Measurements from ENCODE around the gene CABCOCO1. TPM values are rescaled to one million over a fixed set of nuclear protein-coding genes. Genes with fewer than 3 reads are reported as not detected.

CABCOCO1 gene
- total RNA-seq, 1 donor from 2014 or later = not detected

DNA sequence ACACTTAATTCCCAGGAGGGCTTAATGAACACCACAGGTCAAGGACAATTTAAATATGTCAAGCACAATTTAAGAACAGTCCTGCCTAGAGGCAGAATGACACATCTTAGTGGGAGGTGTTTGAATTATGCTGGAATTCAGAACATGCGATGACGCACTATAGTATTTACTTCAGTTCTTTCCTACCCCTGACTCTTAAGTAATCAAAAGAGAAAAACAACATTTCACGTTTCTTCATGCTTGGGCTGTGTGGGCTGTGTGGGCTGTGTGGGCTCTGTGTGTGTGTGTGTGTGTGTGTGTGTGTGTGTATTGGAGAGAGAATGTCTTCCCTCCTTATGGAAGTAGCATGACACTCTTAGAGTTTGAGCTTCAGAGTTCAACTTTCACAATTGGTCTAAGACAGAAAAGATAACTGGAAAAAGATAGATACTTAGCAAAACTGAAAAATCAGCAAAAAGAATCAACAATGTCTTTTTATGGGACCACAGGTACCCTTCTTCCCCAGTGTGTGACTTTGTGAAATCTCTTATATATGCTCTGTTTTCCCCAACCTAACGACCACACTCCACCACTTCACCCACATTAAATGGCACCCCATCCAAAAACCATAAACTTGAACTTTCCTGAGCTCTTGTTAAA, 33.7 kb upstream of the CABCOCO1 start:
- no peaks in the 10 kb centered on the region for H3K9me3 Mint-ChIP-seq
- no peak overlapping the region for H2AFZ ChIP-seq (replicated peaks)
- H3K27me3 Mint-ChIP-seq (ENCODE audit: insufficient read depth, low read depth) = peaks cover 2% of the 10 kb centered on the region
- no peak overlapping the region for H3K27ac ChIP-seq
- H3K27me3 ChIP-seq = no peaks in the 10 kb centered on the region
- no peaks in the 10 kb centered on the region for H4K20me1 ChIP-seq (ENCODE audit: low read depth)
- H3K9ac ChIP-seq = no peak overlapping the region
- H3K36me3 Mint-ChIP-seq = no peaks in the 10 kb centered on the region
- H3K4me3 ChIP-seq = no peak overlapping the region
- no peaks in the 10 kb centered on the region for H3K79me2 ChIP-seq (ENCODE audit: low read depth)
- H3K27ac Mint-ChIP-seq = no peak overlapping the region
- H3K4me1 ChIP-seq = no peaks in the 10 kb centered on the region
- TF ChIP-seq EZH2 (IDR thresholded peaks at IDR 0.05) = no peak
- TF ChIP-seq, protein P1, sequence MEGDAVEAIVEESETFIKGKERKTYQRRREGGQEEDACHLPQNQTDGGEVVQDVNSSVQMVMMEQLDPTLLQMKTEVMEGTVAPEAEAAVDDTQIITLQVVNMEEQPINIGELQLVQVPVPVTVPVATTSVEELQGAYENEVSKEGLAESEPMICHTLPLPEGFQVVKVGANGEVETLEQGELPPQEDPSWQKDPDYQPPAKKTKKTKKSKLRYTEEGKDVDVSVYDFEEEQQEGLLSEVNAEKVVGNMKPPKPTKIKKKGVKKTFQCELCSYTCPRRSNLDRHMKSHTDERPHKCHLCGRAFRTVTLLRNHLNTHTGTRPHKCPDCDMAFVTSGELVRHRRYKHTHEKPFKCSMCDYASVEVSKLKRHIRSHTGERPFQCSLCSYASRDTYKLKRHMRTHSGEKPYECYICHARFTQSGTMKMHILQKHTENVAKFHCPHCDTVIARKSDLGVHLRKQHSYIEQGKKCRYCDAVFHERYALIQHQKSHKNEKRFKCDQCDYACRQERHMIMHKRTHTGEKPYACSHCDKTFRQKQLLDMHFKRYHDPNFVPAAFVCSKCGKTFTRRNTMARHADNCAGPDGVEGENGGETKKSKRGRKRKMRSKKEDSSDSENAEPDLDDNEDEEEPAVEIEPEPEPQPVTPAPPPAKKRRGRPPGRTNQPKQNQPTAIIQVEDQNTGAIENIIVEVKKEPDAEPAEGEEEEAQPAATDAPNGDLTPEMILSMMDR (IDR thresholded peaks at IDR 0.05) = no peak
- TF ChIP-seq EZH2phosphoT487 (IDR thresholded peaks at IDR 0.05) = no peak
- no peak for DNase-seq (ENCODE audit: low spot score)
- no peaks in the 10 kb centered on the region for H3F3A ChIP-seq (ENCODE audit: low read depth)
- H3K9me3 ChIP-seq (ENCODE audit: low read depth) = no peaks in the 10 kb centered on the region
- no peak overlapping the region for H3K4me3 Mint-ChIP-seq
- peaks cover 3% of the 10 kb centered on the region for H3K4me1 Mint-ChIP-seq
- no peaks in the 10 kb centered on the region for H3K36me3 ChIP-seq
- no peak overlapping the region for H3K4me2 ChIP-seq

DNA sequence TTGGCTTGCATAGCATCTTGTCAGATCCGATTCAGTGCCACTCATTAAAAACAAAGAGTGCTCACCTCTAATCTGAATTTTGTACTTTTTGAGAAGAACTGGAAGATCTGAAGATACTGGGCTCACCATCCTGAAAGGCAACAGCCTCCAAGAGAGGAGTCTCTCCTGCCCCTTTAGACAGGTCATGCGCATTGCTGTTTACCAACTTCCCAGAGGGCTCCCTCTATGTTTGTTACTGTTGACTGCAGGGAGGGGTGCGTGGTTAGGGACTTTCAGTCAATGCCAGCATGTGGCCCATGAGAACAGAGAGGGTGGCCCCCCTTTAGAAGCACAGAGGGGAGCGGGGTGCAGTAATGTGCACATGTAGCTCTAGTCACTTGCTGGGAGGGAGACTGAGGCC, 33.2 kb upstream of the CABCOCO1 start:
- H3K4me3 Mint-ChIP-seq = no peak overlapping the region
- H3K36me3 ChIP-seq = no peaks in the 10 kb centered on the region
- H3F3A ChIP-seq (ENCODE audit: low read depth) = no peaks in the 10 kb centered on the region
- H3K9me3 Mint-ChIP-seq = no peaks in the 10 kb centered on the region
- no peaks in the 10 kb centered on the region for H4K20me1 ChIP-seq (ENCODE audit: low read depth)
- no peak overlapping the region for H3K27ac ChIP-seq
- TF ChIP-seq EZH2 (IDR thresholded peaks at IDR 0.05) (no peak), EZH2phosphoT487 (IDR thresholded peaks at IDR 0.05) (no peak)
- TF ChIP-seq, protein P1 (IDR thresholded peaks at IDR 0.05) = no peak
- H3K79me2 ChIP-seq (ENCODE audit: low read depth) = no peaks in the 10 kb centered on the region
- H3K4me1 ChIP-seq = no peaks in the 10 kb centered on the region
- no peak overlapping the region for H3K4me2 ChIP-seq
- H3K27me3 ChIP-seq = no peaks in the 10 kb centered on the region
- no peak overlapping the region for H3K27ac Mint-ChIP-seq
- H3K36me3 Mint-ChIP-seq = no peaks in the 10 kb centered on the region
- peaks cover 2% of the 10 kb centered on the region for H3K27me3 Mint-ChIP-seq (ENCODE audit: insufficient read depth, low read depth)
- H3K9ac ChIP-seq = no peak overlapping the region
- H3K4me1 Mint-ChIP-seq = peaks cover 3% of the 10 kb centered on the region
- H2AFZ ChIP-seq (replicated peaks) = no peak overlapping the region
- DNase-seq (ENCODE audit: low spot score) = no peak
- H3K4me3 ChIP-seq = no peak overlapping the region
- no peaks in the 10 kb centered on the region for H3K9me3 ChIP-seq (ENCODE audit: low read depth)

DNA sequence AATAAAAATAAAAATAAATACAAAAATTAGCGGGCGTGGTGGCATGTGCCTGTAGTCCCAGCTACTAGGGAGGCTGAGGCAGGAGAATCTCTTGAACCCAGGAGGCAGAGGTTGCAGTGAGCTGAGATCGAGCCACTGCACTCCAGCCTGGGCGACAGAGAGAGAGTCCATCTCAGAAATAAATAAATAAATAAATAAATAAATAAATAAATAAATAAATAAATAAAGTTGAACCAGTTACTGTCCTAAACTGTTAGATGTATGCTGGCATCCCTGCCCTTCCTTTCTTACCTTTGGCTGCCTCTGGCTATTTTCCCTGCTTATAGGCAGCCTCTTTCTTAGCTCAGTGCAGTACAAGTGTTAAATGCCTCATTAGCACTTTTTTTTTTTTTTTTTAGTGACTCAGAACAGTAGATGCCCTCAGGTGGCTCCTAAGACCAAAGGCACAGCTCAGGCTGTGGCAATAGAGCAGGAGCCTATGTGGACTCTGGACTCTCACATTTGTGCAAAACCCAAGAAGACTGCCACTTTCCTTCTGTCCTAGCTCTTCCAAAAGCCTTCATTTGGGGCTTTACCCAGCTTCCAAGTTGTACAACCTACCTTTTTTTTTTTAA, 30.6 kb upstream of the CABCOCO1 start:
- H2AFZ ChIP-seq (replicated peaks) = no peak overlapping the region
- H3K27me3 Mint-ChIP-seq (ENCODE audit: insufficient read depth, low read depth) = peaks cover 2% of the 10 kb centered on the region
- peaks cover 8% of the 10 kb centered on the region for H3K4me1 ChIP-seq
- H3K36me3 ChIP-seq = no peaks in the 10 kb centered on the region
- H3K4me3 Mint-ChIP-seq = no peak overlapping the region
- H3K36me3 Mint-ChIP-seq = no peaks in the 10 kb centered on the region
- H3K27ac ChIP-seq = no peak overlapping the region
- H4K20me1 ChIP-seq (ENCODE audit: low read depth) = no peaks in the 10 kb centered on the region
- DNase-seq (ENCODE audit: low spot score) = no peak
- H3K9ac ChIP-seq = no peak overlapping the region
- TF ChIP-seq EZH2 (IDR thresholded peaks at IDR 0.05) = no peak
- TF ChIP-seq, protein P1 (IDR thresholded peaks at IDR 0.05) = no peak
- no peak for TF ChIP-seq EZH2phosphoT487 (IDR thresholded peaks at IDR 0.05)
- H3K4me3 ChIP-seq = no peak overlapping the region
- H3K4me2 ChIP-seq = no peak overlapping the region
- no peak overlapping the region for H3K27ac Mint-ChIP-seq
- H3K27me3 ChIP-seq = no peaks in the 10 kb centered on the region
- H3K9me3 ChIP-seq (ENCODE audit: low read depth) = no peaks in the 10 kb centered on the region
- peaks cover 8% of the 10 kb centered on the region for H3K4me1 Mint-ChIP-seq
- no peaks in the 10 kb centered on the region for H3F3A ChIP-seq (ENCODE audit: low read depth)
- no peaks in the 10 kb centered on the region for H3K9me3 Mint-ChIP-seq
- H3K79me2 ChIP-seq (ENCODE audit: low read depth) = no peaks in the 10 kb centered on the region

Data from neural progenitor cell (in vitro differentiated cells).